Left ventricle myocardium inferior (tissue), 1 donor: Measurements from ENCODE around the gene SPAG9. TPM values are rescaled to one million over a fixed set of nuclear protein-coding genes. Genes with fewer than 3 reads are reported as not detected.

Experiments used
- DNase-seq: peaks from one replicate; pipeline ENCODE4 v3.0.0-alpha.2; 2020
- H3K27ac ChIP-seq: fragments of 200-600 bp; replicated peaks from 2 replicates; pipeline ENCODE4 v1.8.0; 2021
- H3K27me3 ChIP-seq: fragments of 200-600 bp; 2 replicates; pipeline ENCODE4 v1.8.0; 2021; ENCODE audit warnings: low read depth
- H3K36me3 ChIP-seq: fragments of 200-600 bp; 2 replicates; pipeline ENCODE4 v1.8.0; 2021
- H3K4me1 ChIP-seq: fragments of 200-600 bp; 2 replicates; pipeline ENCODE4 v1.8.0; 2021
- H3K4me3 ChIP-seq: fragments of 200-600 bp; 2 replicates; pipeline ENCODE4 v1.8.0; 2021; ENCODE audit warnings: mild to moderate bottlenecking, moderate library complexity
- H3K9me3 ChIP-seq: fragments of 200-600 bp; replicated peaks from 2 replicates; pipeline ENCODE4 v1.8.0; 2021
- intact Hi-C: fragments of 100-400 bp; cut with micrococcal nuclease; formaldehyde crosslinking; loops from one replicate; pipeline ENCODE4 v1.11.0; 2022
- total RNA-seq: library from RNA; stranded (reverse); fragmentation: NEBNext Ultra II Directional; extraction: Animal tissue kit (Norgen Biotek cat#: 25700); gene quantifications from one replicate; pipeline ENCODE4 v1.2.1, GENCODE V29; 2021
- TF ChIP-seq, protein P1 (sequence below): fragments of 200-600 bp; IDR thresholded peaks from 2 replicates; pipeline ENCODE4 v1.8.0; 2021; ENCODE audit warnings: antibody characterized with exemption, mild to moderate bottlenecking, borderline replicate concordance
- donor health status: DM: no; HTN: yes; CAD: no; lungs with severe emphysema.

Gene SPAG9
- total RNA-seq, 1 donor from 2014 or later = 43.8 TPM

DNA sequence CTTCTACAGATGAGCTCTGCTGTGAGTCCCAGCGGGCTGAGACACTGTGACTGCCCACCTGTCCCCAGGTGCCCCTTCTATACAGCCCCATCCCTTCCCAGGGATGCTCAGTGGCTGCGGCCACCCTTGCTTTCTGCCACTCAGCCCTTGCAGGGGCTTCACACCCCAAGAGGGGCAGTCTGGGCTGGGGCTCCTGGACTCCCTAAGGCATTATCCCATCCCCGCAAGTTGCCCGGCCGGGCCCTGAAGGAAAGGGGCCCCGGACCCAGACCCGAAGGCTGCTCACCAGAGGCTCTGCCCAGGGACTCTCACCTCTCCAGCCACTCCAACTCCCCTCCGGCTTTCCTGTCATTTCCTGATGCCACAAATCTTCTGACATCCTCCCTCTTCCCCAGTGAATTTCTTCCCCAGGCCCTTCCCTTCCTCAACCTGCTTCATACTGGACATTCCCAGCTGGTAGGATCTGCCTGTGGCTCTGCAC, 166.0 kb downstream of the SPAG9 start:
- peak overlapping the region; percentile 82 for H3K27ac ChIP-seq
- no peaks in the 10 kb centered on the region for H3K9me3 ChIP-seq
- H3K27me3 ChIP-seq = no peaks in the 10 kb centered on the region
- intact Hi-C loops = loop anchor here (5.0 to 10.0 kb wide), 2 partner anchors 102 to 170 kb away; no protein-coding TSS in a partner anchor
- peak overlapping the region; percentile 34 for H3K4me3 ChIP-seq
- DNase-seq = no peak
- H3K36me3 ChIP-seq = peaks cover 5% of the 10 kb centered on the region
- H3K4me1 ChIP-seq = peaks cover 65% of the 10 kb centered on the region
- TF ChIP-seq, protein P1, sequence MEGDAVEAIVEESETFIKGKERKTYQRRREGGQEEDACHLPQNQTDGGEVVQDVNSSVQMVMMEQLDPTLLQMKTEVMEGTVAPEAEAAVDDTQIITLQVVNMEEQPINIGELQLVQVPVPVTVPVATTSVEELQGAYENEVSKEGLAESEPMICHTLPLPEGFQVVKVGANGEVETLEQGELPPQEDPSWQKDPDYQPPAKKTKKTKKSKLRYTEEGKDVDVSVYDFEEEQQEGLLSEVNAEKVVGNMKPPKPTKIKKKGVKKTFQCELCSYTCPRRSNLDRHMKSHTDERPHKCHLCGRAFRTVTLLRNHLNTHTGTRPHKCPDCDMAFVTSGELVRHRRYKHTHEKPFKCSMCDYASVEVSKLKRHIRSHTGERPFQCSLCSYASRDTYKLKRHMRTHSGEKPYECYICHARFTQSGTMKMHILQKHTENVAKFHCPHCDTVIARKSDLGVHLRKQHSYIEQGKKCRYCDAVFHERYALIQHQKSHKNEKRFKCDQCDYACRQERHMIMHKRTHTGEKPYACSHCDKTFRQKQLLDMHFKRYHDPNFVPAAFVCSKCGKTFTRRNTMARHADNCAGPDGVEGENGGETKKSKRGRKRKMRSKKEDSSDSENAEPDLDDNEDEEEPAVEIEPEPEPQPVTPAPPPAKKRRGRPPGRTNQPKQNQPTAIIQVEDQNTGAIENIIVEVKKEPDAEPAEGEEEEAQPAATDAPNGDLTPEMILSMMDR = no peak

DNA sequence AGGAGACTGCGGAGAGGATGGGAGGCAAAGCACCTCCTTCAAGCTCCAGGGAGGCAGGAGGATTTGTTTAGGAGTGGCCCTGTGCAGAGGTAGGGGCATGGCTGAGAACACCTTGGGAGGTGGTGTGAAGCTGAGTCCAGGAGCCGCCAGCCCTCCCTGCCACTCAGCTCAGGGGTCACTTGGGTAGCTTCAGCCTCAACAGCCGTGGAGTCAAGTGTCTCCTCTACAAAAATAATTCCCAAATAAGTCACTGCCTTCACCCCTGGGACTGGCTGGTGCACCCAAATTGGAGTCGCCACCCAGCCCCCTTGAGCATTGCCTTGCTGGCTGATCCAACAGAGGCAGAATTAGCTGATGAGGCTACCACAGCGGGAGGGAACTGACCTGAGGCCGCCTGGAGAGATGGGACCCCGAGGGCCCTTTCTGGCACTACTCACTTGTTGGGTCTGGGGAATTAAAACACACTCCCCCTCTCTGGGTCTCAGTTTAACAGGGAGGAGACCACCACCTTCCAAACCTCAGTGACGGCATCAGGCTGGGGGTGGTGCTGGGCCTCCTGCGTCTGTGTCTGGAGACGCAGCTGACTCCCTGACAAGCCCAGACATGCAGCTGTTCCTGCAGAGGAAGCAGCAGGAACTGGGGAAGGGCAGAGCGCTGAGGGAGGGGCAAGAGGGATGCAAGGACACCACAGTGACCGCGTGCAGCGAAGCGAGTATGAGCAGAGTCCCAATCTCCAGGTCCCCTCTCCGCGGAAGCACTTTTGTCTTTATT, 166.7 kb downstream of the SPAG9 start:
- H3K27me3 ChIP-seq = no peaks in the 10 kb centered on the region
- peak; percentile 61 for DNase-seq
- intact Hi-C loops = loop anchor here (10.0 kb wide), 1 partner anchor 169 kb away; no protein-coding TSS in a partner anchor
- H3K4me3 ChIP-seq = peak overlapping the region; percentile 34
- TF ChIP-seq, protein P1 = no peak
- H3K9me3 ChIP-seq = no peaks in the 10 kb centered on the region
- no peaks in the 10 kb centered on the region for H3K36me3 ChIP-seq
- peak overlapping the region; percentile 82 for H3K27ac ChIP-seq
- H3K4me1 ChIP-seq = peaks cover 72% of the 10 kb centered on the region

DNA sequence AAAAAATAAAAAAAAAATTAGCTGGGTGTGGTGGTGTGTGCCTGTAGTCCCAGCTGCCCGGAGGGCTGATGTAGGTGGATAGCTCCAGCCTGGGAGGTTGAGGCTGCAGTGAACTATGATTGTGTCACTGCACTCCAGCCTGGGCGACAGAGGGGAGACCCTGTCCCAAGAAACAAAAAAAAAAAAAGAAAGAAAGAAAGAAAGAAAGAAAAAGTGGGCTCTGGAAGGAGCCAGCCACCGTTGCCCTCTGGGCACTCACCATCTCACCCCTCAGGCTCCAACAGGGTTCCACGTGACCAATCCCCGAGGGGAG, 167.2 kb downstream of the SPAG9 start:
- Histone ChIP-seq H3K27ac (peak overlapping the region; percentile 82), H3K27me3 (no peaks in the 10 kb centered on the region), H3K36me3 (no peaks in the 10 kb centered on the region), H3K4me1 (peaks cover 77% of the 10 kb centered on the region), H3K9me3 (no peaks in the 10 kb centered on the region), H3K4me3 (peak overlapping the region; percentile 34)
- TF ChIP-seq, protein P1 = no peak
- intact Hi-C loops = loop anchor here (10.0 kb wide), 1 partner anchor 169 kb away; no protein-coding TSS in a partner anchor
- no peak for DNase-seq

DNA sequence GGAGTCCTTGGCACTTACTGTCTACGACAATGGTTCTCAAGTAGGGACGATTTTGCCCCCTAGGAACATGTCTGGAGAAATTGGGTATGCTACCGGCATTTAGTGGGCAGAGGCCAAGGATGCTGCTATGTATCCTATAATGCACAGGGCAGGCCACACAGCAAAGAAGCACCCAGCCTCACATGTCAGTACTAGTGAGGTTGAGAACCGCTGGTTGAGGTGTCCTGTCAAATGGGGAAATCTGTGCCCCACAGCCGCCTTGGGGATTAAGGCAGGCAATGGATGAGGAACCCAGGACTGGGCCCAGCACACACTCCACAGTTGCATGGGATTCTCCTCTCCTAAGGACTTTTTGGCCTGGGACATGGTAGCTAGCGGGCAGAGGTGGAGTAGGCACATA, 167.8 kb downstream of the SPAG9 start:
- Histone ChIP-seq H3K9me3 (no peaks in the 10 kb centered on the region), H3K36me3 (no peaks in the 10 kb centered on the region), H3K27ac (peak overlapping the region; percentile 82), H3K27me3 (no peaks in the 10 kb centered on the region), H3K4me3 (no peak overlapping the region), H3K4me1 (peaks cover 83% of the 10 kb centered on the region)
- TF ChIP-seq, protein P1 = no peak
- no peak for DNase-seq
- intact Hi-C loops = loop anchor here (10.0 kb wide), 1 partner anchor 168 kb away; no protein-coding TSS in a partner anchor

DNA sequence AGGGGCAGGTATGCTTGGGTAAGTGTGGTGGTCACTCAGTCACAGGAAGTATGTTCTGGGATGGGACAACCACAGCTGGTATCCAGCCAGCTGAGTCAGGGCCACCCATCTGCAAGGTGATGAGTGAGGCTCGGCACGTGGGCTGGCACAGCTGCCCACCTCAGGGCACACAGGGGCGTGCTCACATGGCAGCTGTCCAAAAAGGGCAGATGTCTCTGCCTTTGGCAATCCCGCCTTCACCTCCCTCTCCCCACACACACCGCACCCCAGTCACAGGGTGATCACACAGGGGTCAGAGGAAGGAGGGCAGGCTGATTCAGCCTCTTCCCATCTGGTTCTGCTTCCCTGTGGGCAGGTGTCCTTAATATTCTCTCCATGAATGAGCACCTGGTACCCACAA, 168.7 kb downstream of the SPAG9 start:
- TF ChIP-seq, protein P1 = no peak
- H3K36me3 ChIP-seq = no peaks in the 10 kb centered on the region
- H3K27ac ChIP-seq = no peak overlapping the region
- H3K9me3 ChIP-seq = no peaks in the 10 kb centered on the region
- no peaks in the 10 kb centered on the region for H3K27me3 ChIP-seq
- peaks cover 83% of the 10 kb centered on the region for H3K4me1 ChIP-seq
- H3K4me3 ChIP-seq = no peak overlapping the region
- no peak for DNase-seq
- intact Hi-C loops = loop anchor here (10.0 kb wide), 1 partner anchor 167 kb away; no protein-coding TSS in a partner anchor
